IMR-90 (cell line): ENCODE measurements around the gene LRIG1. TPM values are rescaled to one million over a fixed set of nuclear protein-coding genes. Genes with fewer than 3 reads are reported as not detected.

Experiments
- ATAC-seq: fragments of 200-7000 bp; cut with Tn5 transposase; 2 replicates; pipeline ENCODE4 v1.9.1; 2020; ENCODE audit warnings: low read depth, mild to moderate bottlenecking, moderate library complexity
- BruUV-seq: library from RNA; stranded (reverse); fragments of 400-500 nt; replicated peaks from 2 replicates; lab custom pipeline; 2021; lab: Mats Ljungman, UMichigan
- CTCF ChIA-PET: fragments of 300-600 bp; formaldehyde crosslinking; extraction: SDS; loops from one replicate; lab custom pipeline; 2021; ENCODE audit warnings: antibody characterized with exemption; lab: Yijun Ruan, JAX
- POLR2A ChIA-PET: fragments of 300-600 bp; sonication (Branson Sonifier 250); formaldehyde crosslinking; loops from one replicate; lab custom pipeline; 2022; ENCODE audit warnings: antibody characterized with exemption; ENCODE audit not compliant: unreplicated experiment; lab: Charles Lee
- DNase-seq: peaks from one replicate; pipeline ENCODE4 v3.0.0; 2013
- H2AFZ ChIP-seq: replicated peaks from 2 replicates; pipeline ENCODE3; 2013; ENCODE audit warnings: low read length, mild to moderate bottlenecking; ENCODE audit not compliant: poor library complexity
- H2AK5ac ChIP-seq: 2 replicates; pipeline ENCODE4 v1.6.1; 2013; ENCODE audit warnings: low read depth, low read length, inconsistent platforms
- H2AK9ac ChIP-seq: replicated peaks from 2 replicates; pipeline ENCODE3; 2013; ENCODE audit warnings: mild to moderate bottlenecking, low read depth, low read length, moderate library complexity; ENCODE audit not compliant: poor library complexity
- H2BK120ac ChIP-seq: 2 replicates; pipeline ENCODE4 v1.6.1; 2013; ENCODE audit warnings: low read depth, low read length, inconsistent platforms
- H2BK15ac ChIP-seq: 3 replicates; pipeline ENCODE4 v1.6.1; 2013; ENCODE audit warnings: low read depth, low read length, inconsistent platforms
- H2BK20ac ChIP-seq: 2 replicates; pipeline ENCODE4 v1.6.1; 2013; ENCODE audit warnings: low read depth, mild to moderate bottlenecking, inconsistent platforms, low read length, moderate library complexity
- H2BK5ac ChIP-seq: 2 replicates; pipeline ENCODE4 v1.6.1; 2013; ENCODE audit warnings: mild to moderate bottlenecking, low read depth, low read length, inconsistent platforms; ENCODE audit not compliant: poor library complexity, severe bottlenecking
- H3K14ac ChIP-seq: replicated peaks from 2 replicates; pipeline ENCODE4 v1.6.1; 2013; ENCODE audit warnings: low read depth, low read length, inconsistent platforms
- H3K18ac ChIP-seq: 2 replicates; pipeline ENCODE4 v1.6.1; 2013; ENCODE audit warnings: low read depth, low read length, control low read depth
- H3K23ac ChIP-seq: 2 replicates; pipeline ENCODE4 v1.6.1; 2013; ENCODE audit warnings: low read depth, low read length, inconsistent platforms
- H3K27ac ChIP-seq: 2 replicates; pipeline ENCODE4 v1.5.1; 2013; ENCODE audit warnings: mild to moderate bottlenecking, control low read depth, low read length; ENCODE audit not compliant: insufficient read depth
- H3K27me3 ChIP-seq: 2 replicates; pipeline ENCODE4 v1.6.1; 2013; ENCODE audit warnings: low read length; ENCODE audit not compliant: control insufficient read depth, insufficient read depth
- H3K36me3 ChIP-seq: 2 replicates; pipeline ENCODE4 v1.6.1; 2013; ENCODE audit warnings: low read length, mixed read lengths; ENCODE audit not compliant: control insufficient read depth, insufficient read depth
- H3K4ac ChIP-seq: 2 replicates; pipeline ENCODE4 v1.6.1; 2013; ENCODE audit warnings: low read depth, low read length, inconsistent platforms
- H3K4me1 ChIP-seq: 2 replicates; pipeline ENCODE4 v1.6.1; 2013; ENCODE audit warnings: low read length, mixed read lengths; ENCODE audit not compliant: control insufficient read depth, insufficient read depth
- H3K4me2 ChIP-seq: 2 replicates; pipeline ENCODE4 v1.6.1; 2013; ENCODE audit warnings: low read depth, mild to moderate bottlenecking, control low read depth, low read length, moderate library complexity
- H3K4me3 ChIP-seq: 2 replicates; pipeline ENCODE4 v1.5.1; 2013; ENCODE audit warnings: low read depth, mild to moderate bottlenecking, control low read depth, low read length, moderate library complexity; ENCODE audit not compliant: insufficient read depth
- H3K56ac ChIP-seq: 2 replicates; pipeline ENCODE4 v1.6.1; 2013; ENCODE audit warnings: low read length, inconsistent platforms; ENCODE audit not compliant: insufficient read depth; ENCODE audit errors: extremely low read depth
- H3K79me1 ChIP-seq, 2 experiments: 2 replicates each; pipeline ENCODE4 v1.6.1; 2013; ENCODE audit warnings: low read length in 2 of 2, inconsistent platforms in 1 of 2, low read depth in 1 of 2
- H3K9ac ChIP-seq: 2 replicates; pipeline ENCODE4 v1.6.1; 2013; ENCODE audit warnings: low read depth, low read length, control low read depth
- H3K9me1 ChIP-seq: 2 replicates; pipeline ENCODE4 v1.6.1; 2013; ENCODE audit warnings: low read length, inconsistent platforms; ENCODE audit not compliant: insufficient read depth
- H3K9me3 ChIP-seq: 2 replicates; pipeline ENCODE4 v1.6.1; 2013; ENCODE audit warnings: low read length; ENCODE audit not compliant: control insufficient read depth, insufficient read depth
- H4K20me1 ChIP-seq: 2 replicates; pipeline ENCODE4 v1.6.1; 2013; ENCODE audit warnings: low read length, inconsistent platforms; ENCODE audit not compliant: insufficient read depth
- H4K5ac ChIP-seq: 2 replicates; pipeline ENCODE4 v1.6.1; 2013; ENCODE audit warnings: mild to moderate bottlenecking, low read depth, low read length, control low read depth
- H4K8ac ChIP-seq, 2 experiments: 2 replicates each; pipeline ENCODE4 v1.6.1; 2013; ENCODE audit warnings: low read depth in 2 of 2, low read length in 2 of 2, control low read depth in 1 of 2, inconsistent platforms in 1 of 2
- H4K91ac ChIP-seq: 2 replicates; pipeline ENCODE4 v1.6.1; 2013; ENCODE audit warnings: low read depth, low read length, inconsistent platforms; ENCODE audit not compliant: insufficient read depth
- CTCF ChIP-seq: conservative IDR thresholded peaks from 2 replicates; pipeline ENCODE4 v1.5.1; 2012; ENCODE audit warnings: mild to moderate bottlenecking, low read depth, low read length, improper control_type of control experiment
- MXI1 ChIP-seq: IDR thresholded peaks from 2 replicates; pipeline ENCODE4 v1.6.1; 2012; ENCODE audit warnings: low read depth, mild to moderate bottlenecking, low read length, moderate library complexity, borderline replicate concordance
- NFE2L2 ChIP-seq: fragments of 150-350 bp; IDR thresholded peaks from 2 replicates; pipeline ENCODE4 v1.6.1; 2016; ENCODE audit warnings: low read depth, mild to moderate bottlenecking, low read length
- POLR2A ChIP-seq: IDR thresholded peaks from 2 replicates; pipeline ENCODE4 v1.6.1; 2012; ENCODE audit warnings: mild to moderate bottlenecking, low read depth, low read length
- RAD21 ChIP-seq: IDR thresholded peaks from 2 replicates; pipeline ENCODE4 v1.6.1; 2012; ENCODE audit warnings: low read length, improper control_type of control experiment
- SMC3 ChIP-seq: fragments of 150-350 bp; IDR thresholded peaks from 2 replicates; pipeline ENCODE4 v1.6.1; 2016; ENCODE audit warnings: low read depth, mild to moderate bottlenecking, antibody characterized with exemption, low read length, moderate library complexity
- dilution Hi-C: fragments of 300-500 bp; cut with HindIII; formaldehyde crosslinking; loops from one replicate; pipeline ENCODE4 v1.14.3; 2018; ENCODE audit warnings: low sequenced_read_pairs; ENCODE audit not compliant: unreplicated experiment
- in situ Hi-C: fragments of 300-500 bp; cut with MboI; formaldehyde crosslinking; loops from 3 replicates; pipeline ENCODE4 v1.14.3; 2019; ENCODE audit warnings: low sequenced_read_pairs, inconsistent platforms, mixed read lengths
- intact Hi-C: fragments of 100-400 bp; cut with micrococcal nuclease; formaldehyde crosslinking; loops from 2 replicates; pipeline ENCODE4 v1.10.0; 2022
- polyA plus RNA-seq, 3 experiments: library from polyadenylated mRNA; depleted of rRNA; stranded (reverse); fragments of >200 nt; gene quantifications; 2 replicates each; pipeline ENCODE4 v1.2.3, GENCODE V29; 2012; ENCODE audit warnings: low replicate concordance in 1 of 3
- total RNA-seq: library from RNA; depleted of rRNA; stranded (reverse); fragments of >200 nt; gene quantifications from 2 replicates; pipeline ENCODE4 v1.2.3, GENCODE V29; 2012

LRIG1 gene
- total and polyA plus RNA-seq, 2 of the 4 experiments (the other 2 are of a cell fraction) = 62.8 to 87.8 TPM

GRCh38 chr3:66385066-66385465 is 115.8 kb downstream of the LRIG1 start:
- H3K79me1 ChIP-seq = peaks cover 0 to 15% of the 10 kb centered on the region in 2 experiments; a peak in 2 of 4 replicates
- H3K14ac ChIP-seq = no peak overlapping the region
- H3K27me3 ChIP-seq = no peaks in the 10 kb centered on the region
- peaks cover 6% of the 10 kb centered on the region for H3K4me1 ChIP-seq
- no peak overlapping the region for H2AK9ac ChIP-seq
- no peak overlapping the region for H3K4me2 ChIP-seq
- no peak overlapping the region for H3K18ac ChIP-seq
- no peak overlapping the region for H4K8ac ChIP-seq
- H3K9me3 ChIP-seq = peaks cover 3% of the 10 kb centered on the region; the same call in 1 of the 2 replicates
- no peak overlapping the region for H2BK5ac ChIP-seq
- peaks cover 5% of the 10 kb centered on the region; the same call in 1 of the 2 replicates for H3K9me1 ChIP-seq
- dilution Hi-C loops (no loop called here), in situ Hi-C loops (no loop called here), intact Hi-C loops (no loop called here)
- no peak for ATAC-seq
- DNase-seq = no peak
- no peak overlapping the region for H3K27ac ChIP-seq
- BruUV-seq = no TSS peak
- TF ChIP-seq SMC3 (no peak), CTCF (no peak), MXI1 (no peak), RAD21 (no peak), NFE2L2 (no peak), POLR2A (no peak)
- POLR2A ChIA-PET = no interaction called here
- peaks cover 62% of the 10 kb centered on the region for H3K36me3 ChIP-seq
- no peak overlapping the region for H3K9ac ChIP-seq
- no peak overlapping the region for H4K5ac ChIP-seq
- no peak overlapping the region for H2BK20ac ChIP-seq
- H3K23ac ChIP-seq = no peak overlapping the region
- H3K56ac ChIP-seq = no peak overlapping the region
- H2BK15ac ChIP-seq = no peak overlapping the region
- H3K4me3 ChIP-seq = no peak overlapping the region
- CTCF ChIA-PET = interaction anchor here (0.6 to 0.7 kb wide), 3 partner anchors 18 to 573 kb away, joined by 3 to 7 read pairs (median 5); no protein-coding TSS in a partner anchor
- no peak overlapping the region for H2AK5ac ChIP-seq
- H3K4ac ChIP-seq = no peak overlapping the region
- no peak overlapping the region for H2AFZ ChIP-seq
- no peak overlapping the region for H4K91ac ChIP-seq
- no peak overlapping the region for H2BK120ac ChIP-seq
- peaks cover 6% of the 10 kb centered on the region; the same call in 1 of the 2 replicates for H4K20me1 ChIP-seq
